GM18951 (cell line): ENCODE results near the gene GALNTL6.

Experiments used
- POLR2A ChIP-seq: IDR thresholded peaks from 4 replicates; pipeline ENCODE4 v1.6.1; 2011; ENCODE audit warnings: mild to moderate bottlenecking; ENCODE audit not compliant: insufficient read length, insufficient read depth; ENCODE audit errors: extremely low read depth
- in situ Hi-C: fragments of 300-500 bp; cut with MboI; formaldehyde crosslinking; loops from one replicate; pipeline ENCODE4 v1.12.0; 2022; ENCODE audit warnings: low sequenced_read_pairs, mixed read lengths, inconsistent platforms; ENCODE audit not compliant: unreplicated experiment

Gene GALNTL6

GRCh38 chr4:172055498-172055897, 242.3 kb downstream of the GALNTL6 start:
- in situ Hi-C loops, result no loop called here
- TF ChIP-seq POLR2A, result no peak

GRCh38 chr4:172061204-172061603, 248.0 kb downstream of the GALNTL6 start:
- in situ Hi-C loops, result no loop called here

GRCh38 chr4:172068506-172068905, 255.3 kb downstream of the GALNTL6 start:
- no peak for TF ChIP-seq POLR2A
- in situ Hi-C loops, result no loop called here

More at GRCh38 chr4:172061204-172061603, 248.0 kb downstream of the GALNTL6 start:
- no peak for TF ChIP-seq POLR2A

GRCh38 chr4:172073590-172073989, 260.4 kb downstream of the GALNTL6 start:
- TF ChIP-seq POLR2A, result no peak
- in situ Hi-C loops, result no loop called here

- TF ChIP-seq POLR2A, result no peak
- in situ Hi-C loops, result no loop called here
Observed at GRCh38 chr4:172083272-172083671, 270.1 kb downstream of the GALNTL6 start.

- in situ Hi-C loops, result no loop called here
- no peak for TF ChIP-seq POLR2A
Observed at GRCh38 chr4:172088556-172088955, 275.4 kb downstream of the GALNTL6 start.

- no peak for TF ChIP-seq POLR2A
- in situ Hi-C loops, result no loop called here
Observed at GRCh38 chr4:172095161-172095560, 282.0 kb downstream of the GALNTL6 start.

GRCh38 chr4:172096786-172097185, 283.6 kb downstream of the GALNTL6 start:
- in situ Hi-C loops, result no loop called here

GRCh38 chr4:172099376-172099775, 286.2 kb downstream of the GALNTL6 start:
- TF ChIP-seq POLR2A, result no peak
- in situ Hi-C loops, result no loop called here

More at GRCh38 chr4:172096786-172097185, 283.6 kb downstream of the GALNTL6 start:
- TF ChIP-seq POLR2A, result no peak

- in situ Hi-C loops, result no loop called here
- TF ChIP-seq POLR2A, result no peak
Observed at GRCh38 chr4:172103456-172103855, 290.3 kb downstream of the GALNTL6 start.

- in situ Hi-C loops, result no loop called here
- no peak for TF ChIP-seq POLR2A
Observed at GRCh38 chr4:172104539-172104938, 291.3 kb downstream of the GALNTL6 start.

GRCh38 chr4:172105918-172106317, 292.7 kb downstream of the GALNTL6 start:
- no peak for TF ChIP-seq POLR2A
- in situ Hi-C loops, result no loop called here

- in situ Hi-C loops, result no loop called here
- TF ChIP-seq POLR2A, result no peak
Observed at GRCh38 chr4:172109466-172109865, 296.3 kb downstream of the GALNTL6 start.

GRCh38 chr4:172124656-172125308, 311.6 kb downstream of the GALNTL6 start:
- no peak for TF ChIP-seq POLR2A
- in situ Hi-C loops, result no loop called here
